Activated naive CD4-positive, alpha-beta T cell treated with anti-CD3 and anti-CD28 coated beads, Interleukin-2, amount 10 ng/mL, durations not matched to agents 5 hours and 36 hours (primary cell): ENCODE measurements around the gene MIXL1. TPM values are rescaled to one million over a fixed set of nuclear protein-coding genes. Genes with fewer than 3 reads are reported as not detected.

Source experiments
- total RNA-seq, 2 experiments: library from RNA; stranded (reverse); gene quantifications; one replicate each; pipeline ENCODE4 v1.2.3, GENCODE V29; 2021

The MIXL1 gene
- not detected for total RNA-seq

DNA sequence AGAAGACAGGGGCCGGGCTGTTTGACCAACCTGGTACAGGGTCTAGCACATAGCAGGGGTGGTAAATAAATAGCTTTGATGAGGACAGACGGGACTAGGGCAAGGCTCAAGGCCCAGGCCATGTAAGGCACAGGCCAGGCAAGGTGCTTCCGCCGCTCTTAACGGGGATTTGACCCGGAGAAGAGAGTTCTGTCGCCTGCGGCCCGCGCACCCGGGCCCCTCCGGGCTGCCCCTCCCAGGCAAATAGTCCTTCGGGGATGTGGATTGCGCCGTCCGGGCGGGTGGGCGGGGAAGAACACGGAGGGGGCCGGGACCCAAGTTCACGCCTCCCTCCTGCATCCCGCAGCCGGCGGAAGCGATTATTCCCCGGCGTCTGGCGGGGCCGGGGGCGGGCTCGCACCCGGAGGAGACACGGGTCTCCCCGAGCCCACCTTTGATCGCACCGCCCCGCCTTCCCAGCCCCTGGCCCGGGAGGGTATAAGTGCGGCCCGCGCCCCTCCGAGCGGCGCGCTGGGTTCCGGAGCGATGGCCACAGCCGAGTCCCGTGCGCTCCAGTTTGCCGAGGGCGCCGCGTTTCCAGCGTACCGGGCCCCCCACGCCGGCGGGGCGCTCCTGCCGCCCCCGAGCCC, at the start of gene MIXL1:
MIXL1 (plus strand) TSS at position 508 of the 629 bp plus-strand sequence; CDS start at position 526, 18 bp downstream.

DNA sequence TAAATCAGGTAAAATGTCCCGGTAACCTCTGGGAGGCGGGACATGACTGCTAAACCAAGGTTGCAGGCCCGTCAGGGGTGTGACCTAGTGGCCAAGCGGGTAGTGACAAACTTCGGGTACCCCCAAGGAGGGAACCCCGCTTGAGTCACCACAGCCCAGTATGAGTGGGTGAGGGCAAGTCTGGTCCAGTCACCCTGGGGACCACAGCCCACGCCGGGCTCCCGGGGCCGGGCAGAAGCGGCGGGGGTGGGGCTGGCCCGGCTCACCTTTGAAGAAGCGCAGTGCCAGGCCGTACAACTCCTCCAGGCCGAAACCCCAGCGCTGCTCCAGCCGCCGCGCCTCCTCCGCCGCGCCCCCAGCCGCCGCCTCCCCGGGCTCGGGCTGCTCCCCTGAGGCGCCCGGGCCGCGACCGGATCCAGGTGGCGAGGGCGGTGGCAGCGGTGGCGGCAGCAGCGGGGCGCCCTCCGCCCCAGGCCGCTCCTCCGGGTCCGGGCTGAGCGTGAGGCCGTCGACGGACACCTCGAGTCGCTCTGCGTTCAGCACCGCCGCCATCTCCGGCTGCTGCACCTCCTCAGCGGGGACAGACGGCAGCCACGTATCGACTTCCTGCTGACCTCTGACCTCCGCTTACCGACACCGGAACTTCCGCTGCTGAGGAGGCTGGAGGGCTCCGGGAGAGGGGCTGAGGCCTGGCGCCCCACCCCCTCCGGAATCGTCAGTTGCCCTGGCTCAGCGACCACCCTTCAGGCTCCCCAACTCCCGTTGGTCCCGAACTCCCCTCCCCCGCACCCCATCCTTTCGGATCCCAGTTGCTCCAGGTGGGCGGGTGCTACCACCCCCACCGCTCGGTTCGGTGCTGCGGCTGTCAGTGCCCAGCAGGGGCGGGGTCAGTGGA, 37.1 kb upstream of the MIXL1 start, which contains the start of gene ACBD3:
ACBD3 (minus strand) TSS at position 618 of the 895 bp plus-strand sequence; CDS start at position 552, 66 bp downstream.

Other genes with a start within 250 kb of the MIXL1 start
- 10 to 100 TPM; 16.6 to 17.2 TPM for gene SDE2, start 224.3 kb upstream of the MIXL1 start, total RNA-seq
- 100 to 1,000 TPM; 648 to 657 TPM for gene H3-3A, start 160.9 kb upstream of the MIXL1 start, total RNA-seq
- gene ACBD3, start 36.9 kb upstream of the MIXL1 start, total RNA-seq, result 10 to 100 TPM; 21.5 to 22.4 TPM
- 1 to 10 TPM; 8.6 to 9.8 TPM for gene LIN9, start 85.5 kb downstream of the MIXL1 start, total RNA-seq
- gene PARP1, start 184.4 kb downstream of the MIXL1 start, total RNA-seq, result 100 to 1,000 TPM; 133 to 136 TPM